Thyroid gland (tissue), 4 donors: ENCODE data around the gene UQCC5. TPM values are rescaled to one million over a fixed set of nuclear protein-coding genes. Genes with fewer than 3 reads are reported as not detected.

Experiments
- DNase-seq, 2 donors: peaks; one replicate each; pipeline ENCODE4 v3.0.0-alpha.2; 2019
- H3K27ac ChIP-seq, 3 donors: fragments of 200-600 bp; sonication (generic); 1 replicate in 2 of 3; 2 replicates in 1 of 3; pipeline ENCODE4 v1.5.1; 2016 to 2019; ENCODE audit warnings: mild to moderate bottlenecking in 1 of 3, moderate library complexity in 1 of 3
- H3K27me3 ChIP-seq: fragments of 200-600 bp; sonication (generic); one replicate; pipeline ENCODE4 v1.5.1; 2019
- H3K36me3 ChIP-seq, 2 donors: fragments of 200-600 bp; sonication (generic); one replicate each; pipeline ENCODE4 v1.5.1; 2016 to 2019
- H3K4me1 ChIP-seq, 2 donors: fragments of 200-600 bp; sonication (generic); one replicate each; pipeline ENCODE4 v1.5.1; 2017 to 2019
- H3K4me3 ChIP-seq, 3 donors: fragments of 200-600 bp; sonication (generic); replicated peaks in 1 of 3; 1 replicate in 2 of 3; 2 replicates in 1 of 3; pipeline ENCODE4 v1.5.1; 2016; ENCODE audit warnings: mild to moderate bottlenecking in 1 of 3
- H3K9me3 ChIP-seq: fragments of 200-600 bp; sonication (generic); one replicate; pipeline ENCODE4 v1.5.1; 2017
- CTCF ChIP-seq, 6 experiments: fragments of 200-600 bp in 3 of 6; fragments of 450-650 bp in 3 of 6; sonication (generic) in 3 of 6; IDR thresholded peaks; one replicate each; pipeline ENCODE4 v1.5.1; 2016 to 2019; ENCODE audit warnings: antibody characterized with exemption in 6 of 6, mild to moderate bottlenecking in 2 of 6, inconsistent platforms in 1 of 6, moderate library complexity in 1 of 6
- POLR2A ChIP-seq, 2 donors: fragments of 450-650 bp; IDR thresholded peaks; one replicate each; pipeline ENCODE4 v1.6.1; 2017; ENCODE audit warnings: antibody characterized with exemption in 2 of 2, mild to moderate bottlenecking in 2 of 2, moderate library complexity in 1 of 2
- WGBS, 2 donors: methylation state at CpG; one replicate each; pipeline ENCODE4 v1.1.5; 2017; 5-methylcytosine and 5-hydroxymethylcytosine counted together
- intact Hi-C: fragments of 100-400 bp; cut with DNase I; formaldehyde crosslinking; loops from one replicate; pipeline ENCODE4 v1.15.1; 2023
- total RNA-seq, 4 donors: library from RNA; depleted of rRNA; stranded (reverse); fragments of >200 nt; gene quantifications; one replicate each; pipeline ENCODE4 v1.2.3, GENCODE V29; 2016

UQCC5 gene
- total RNA-seq, 4 donors from 2014 or later: 4.8 to 34.3 (median 9.4) TPM

DNA sequence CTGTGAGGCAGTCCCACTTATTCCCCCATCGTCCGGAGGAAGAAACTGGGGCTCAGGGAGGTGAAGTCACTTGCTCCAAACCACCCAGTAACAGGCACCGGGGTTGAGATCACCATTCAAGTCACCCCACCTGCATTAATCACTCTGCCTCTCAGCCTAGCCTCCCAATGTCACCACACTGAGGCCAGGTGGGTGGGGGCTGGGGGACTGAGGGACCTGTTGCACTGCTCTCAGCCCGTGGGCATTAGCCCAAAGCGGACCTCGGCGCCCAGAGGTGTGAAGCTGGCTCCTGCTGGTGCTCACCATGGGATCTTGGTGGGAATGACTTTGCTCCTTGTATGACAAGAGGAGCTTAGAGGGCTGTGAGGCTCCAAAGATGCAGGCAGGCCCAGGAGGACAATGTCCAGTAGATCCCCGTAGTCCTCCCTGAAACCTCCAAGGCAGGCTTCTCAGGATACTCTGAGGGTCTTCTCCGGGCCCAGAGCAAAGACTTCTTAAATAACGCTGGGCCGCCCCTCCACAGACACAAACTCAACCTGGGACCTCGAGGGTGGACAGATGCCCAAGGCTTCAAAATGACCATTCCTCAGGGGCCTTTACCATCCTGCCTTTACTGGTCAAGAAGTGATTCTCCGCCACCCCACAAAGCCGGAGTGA is 4.4 kb upstream of the UQCC5 start:
- H3K27me3 ChIP-seq: no peaks in the 10 kb centered on the region
- no peaks in the 10 kb centered on the region for H3K9me3 ChIP-seq
- 88 to 89% methylated on average over 9 to 10 of the region's 14 CpGs for WGBS, 2 donors
- H3K36me3 ChIP-seq: peaks cover 0 to 7% of the 10 kb centered on the region in 2 donors
- H3K4me3 ChIP-seq: no peak overlapping the region
- H3K4me1 ChIP-seq: peaks cover 16 to 48% of the 10 kb centered on the region in 2 donors
- intact Hi-C loops: loop anchor here (5.0 kb wide), 1 partner anchor 75 kb away; the partner anchor contains the start of gene NISCH
- TF ChIP-seq POLR2A (IDR thresholded peaks at IDR 0.05) (no peak), CTCF (IDR thresholded peaks at IDR 0.05) (no peak)
- peak overlapping the region in 1 of 3 donors; percentile 23 for H3K27ac ChIP-seq
- DNase-seq: no peak

- peak overlapping the region in 2 of 3 donors; percentile 58 to 70 for H3K4me3 ChIP-seq
- intact Hi-C loops: loop anchor here (5.0 kb wide), 1 partner anchor 75 kb away; the partner anchor contains the start of gene NISCH
Observed at GRCh38 chr3:52532517-52532837, 3.9 kb upstream of the UQCC5 start.

DNA sequence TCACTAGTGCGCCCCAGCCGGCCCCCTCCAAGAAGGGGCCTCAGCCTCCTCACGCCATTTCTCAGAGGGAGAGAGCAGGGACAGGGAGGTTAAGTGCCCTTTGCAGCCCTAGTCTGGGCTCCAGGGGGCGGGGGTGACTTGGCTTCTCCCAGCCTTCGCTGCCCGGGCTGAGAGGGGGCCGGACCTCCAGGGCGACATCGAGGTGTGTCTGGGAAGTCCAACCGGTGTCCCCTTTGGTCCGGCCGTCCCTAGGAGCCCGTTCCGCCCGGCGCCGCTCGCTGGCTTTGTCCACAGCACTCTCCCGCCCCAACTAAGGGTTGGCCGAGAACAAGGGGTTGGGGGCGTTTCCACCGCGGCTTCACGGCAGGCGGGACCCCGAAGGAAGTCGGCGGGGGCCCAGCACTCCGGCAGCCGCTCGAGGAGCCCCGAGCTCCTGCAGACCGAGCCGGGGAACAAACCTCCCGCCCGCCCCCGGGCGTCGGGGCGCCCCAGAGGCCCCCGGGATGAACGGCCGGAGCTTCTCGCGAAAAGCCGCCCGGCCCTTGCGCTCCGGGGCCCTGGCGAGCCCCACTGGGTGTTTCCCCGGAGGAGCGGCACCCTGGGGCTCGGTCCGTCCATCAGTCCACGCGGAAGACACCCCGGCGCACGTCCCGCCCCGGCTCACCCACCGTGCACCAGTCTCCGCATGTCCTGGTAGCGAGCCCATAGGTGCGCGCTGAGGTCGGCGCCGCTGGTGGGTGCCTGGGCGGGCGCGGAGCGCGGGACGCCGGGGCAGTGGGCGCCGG is 3.4 kb upstream of the UQCC5 start:
- H3K27me3 ChIP-seq: no peaks in the 10 kb centered on the region
- H3K27ac ChIP-seq: peak overlapping the region; percentile 14 to 62 (median 35)
- 0 to 9% methylated on average over 11 to 19 of the region's 78 CpGs for WGBS, 2 donors
- TF ChIP-seq POLR2A (IDR thresholded peaks at IDR 0.05) (no peak), CTCF (IDR thresholded peaks at IDR 0.05) (no peak)
- intact Hi-C loops: loop anchor here (5.0 kb wide), 1 partner anchor 76 kb away; the partner anchor contains the start of gene NISCH
- DNase-seq: peak; percentile 51 to 58
- H3K4me1 ChIP-seq: peaks cover 25 to 55% of the 10 kb centered on the region in 2 donors
- peaks cover 0 to 7% of the 10 kb centered on the region in 2 donors for H3K36me3 ChIP-seq
- H3K4me3 ChIP-seq: peak overlapping the region in 2 of 3 donors; percentile 58 to 70
- no peaks in the 10 kb centered on the region for H3K9me3 ChIP-seq

More at GRCh38 chr3:52532517-52532837, 3.9 kb upstream of the UQCC5 start:
- TF ChIP-seq POLR2A (IDR thresholded peaks at IDR 0.05) (no peak), CTCF (IDR thresholded peaks at IDR 0.05) (no peak)
- WGBS, 2 donors: 43 to 46% methylated on average over 5 of the region's 5 CpGs
- H3K27ac ChIP-seq: peak overlapping the region in 2 of 3 donors; percentile 35 to 62
- peaks cover 0 to 7% of the 10 kb centered on the region in 2 donors for H3K36me3 ChIP-seq
- H3K27me3 ChIP-seq: no peaks in the 10 kb centered on the region
- no peaks in the 10 kb centered on the region for H3K9me3 ChIP-seq
- no peak for DNase-seq
- peaks cover 19 to 49% of the 10 kb centered on the region in 2 donors for H3K4me1 ChIP-seq

- H3K27me3 ChIP-seq: no peaks in the 10 kb centered on the region
- H3K9me3 ChIP-seq: no peaks in the 10 kb centered on the region
- peak within 1 kb of the TSS in 2 of 3 donors; percentile 58 to 70 for H3K4me3 ChIP-seq
- WGBS, 2 donors: 2% methylated on average over 31 of the region's 91 CpGs; no CpG with 5 or more reads in 1 of the 2 donors
- H3K27ac ChIP-seq: peak within 1 kb of the TSS; percentile 75 to 88 (median 86)
- TF ChIP-seq CTCF (IDR thresholded peaks at IDR 0.05) (peak in 1 of 6 experiments; percentile 15), POLR2A (IDR thresholded peaks at IDR 0.05) (peak in 1 of 2 donors; percentile 13)
- intact Hi-C loops: loop anchor here (5.0 kb wide), 1 partner anchor 76 kb away; the partner anchor contains the start of gene NISCH
- H3K36me3 ChIP-seq: peaks cover 0 to 4% of the 10 kb centered on the region in 2 donors
- DNase-seq: peak; percentile 74 to 77
- peaks cover 32 to 62% of the 10 kb centered on the region in 2 donors for H3K4me1 ChIP-seq
Observed at GRCh38 chr3:52533623-52534280, 2.7 kb upstream of the UQCC5 start, which contains the start of gene NT5DC2. Gene NT5DC2, minus strand, starts transcription at chr3:52533857. Its CDS starts 120 bp downstream, at chr3:52533737.
